ENCODE results near the gene C9orf50. TPM values are rescaled to one million over a fixed set of nuclear protein-coding genes. Genes with fewer than 3 reads are reported as not detected.
"Not testable (repeated sequence)": the region's sequence is repeated elsewhere in the genome, so short reads cannot be mapped to it uniquely, and the experiment has no call there.

Gene C9orf50
- total RNA-seq, 1 experiment from 2014 or later: not detected

- Histone ChIP-seq H3K27ac (ENCODE audit: insufficient read length, low read depth, low read length) (no peak overlapping the region), H2BK12ac (ENCODE audit: insufficient read length, low read depth, low read length) (no peak overlapping the region), H3K4me1 (ENCODE audit: insufficient read depth, low read length) (peaks cover 9% of the 10 kb centered on the region; the same call in 1 of the 2 replicates), H3K56ac (ENCODE audit: insufficient read length, low read depth, low read length) (no peak overlapping the region), H3K9me3 (ENCODE audit: control insufficient read depth, low read depth, low read length) (no peaks in the 10 kb centered on the region), H2BK20ac (ENCODE audit: low read depth, low read length, poor library complexity, severe bottlenecking) (no peak overlapping the region), H3K23ac (ENCODE audit: insufficient read length, low read depth, low read length) (no peak overlapping the region), H2AFZ (ENCODE audit: low read length) (no peak overlapping the region), H2AK5ac (ENCODE audit: insufficient read length, low read length) (no peak overlapping the region), H3K18ac (ENCODE audit: insufficient read length, low read depth, low read length) (no peak overlapping the region), H3K14ac (ENCODE audit: insufficient read depth, low read length) (no peak overlapping the region), H3K27me3 (ENCODE audit: insufficient read depth, low read length) (peaks cover 4% of the 10 kb centered on the region; the same call in 1 of the 2 replicates), H2BK15ac (ENCODE audit: low read depth, low read length) (no peak overlapping the region), H3K23me2 (ENCODE audit: insufficient read length, low read depth, low read length, poor library complexity, severe bottlenecking) (peaks cover 12% of the 10 kb centered on the region), H3K9ac (ENCODE audit: extremely low read depth, insufficient read length, low read length) (no peak overlapping the region), H4K20me1 (ENCODE audit: control insufficient read depth, insufficient read depth, insufficient read length) (no peaks in the 10 kb centered on the region), H2BK120ac (ENCODE audit: low read depth, low read length, poor library complexity, severe bottlenecking) (no peak overlapping the region), H4K8ac (replicated peaks; ENCODE audit: insufficient read length, low read depth, low read length) (no peak overlapping the region), H4K91ac (ENCODE audit: insufficient read length, low read depth, low read length) (no peak overlapping the region), H3K79me1 (ENCODE audit: insufficient read depth, low read depth, low read length, poor library complexity, severe bottlenecking) (no peaks in the 10 kb centered on the region), H3T11ph (ENCODE audit: low read length) (no peak overlapping the region), H4K5ac (ENCODE audit: insufficient read length, low read depth, low read length) (no peak overlapping the region), H3K4me2 (ENCODE audit: insufficient read depth, insufficient read length, low read length) (no peak overlapping the region), H3K4ac (ENCODE audit: low read depth, low read length) (no peak overlapping the region), H3K79me2 (ENCODE audit: insufficient read depth, low read length) (no peaks in the 10 kb centered on the region), H2BK5ac (ENCODE audit: insufficient read length, low read length) (no peak overlapping the region)
- H3K27ac Mint-ChIP-seq: no peak overlapping the region
- H3K9me3 Mint-ChIP-seq: peaks cover 0 to 2% of the 10 kb centered on the region in 2 experiments; a peak in 1 of 5 replicates
- peaks cover 45 to 55% of the 10 kb centered on the region in 2 experiments for H3K4me1 Mint-ChIP-seq
- no CpG with 5 or more reads among the region's 7 CpGs for WGBS (ENCODE audit: extremely low coverage, insufficient read length, low lambda C conversion rate)
- TF ChIP-seq CTCF (conservative IDR thresholded peaks at IDR 0.05): no peak
- no peaks in the 10 kb centered on the region; a peak in 1 of 7 replicates for H3K36me3 Mint-ChIP-seq (ENCODE audit: insufficient read depth in 1 of 3, low read depth in 3 of 3)
- no peak overlapping the region for H3K4me3 Mint-ChIP-seq
- peaks cover 69% of the 10 kb centered on the region for H3K27me3 Mint-ChIP-seq (ENCODE audit: low read depth)
- DNase-seq: no peak
Measured at GRCh38 chr9:129594632-129595031, 26.3 kb downstream of the C9orf50 start.

- H4K5ac ChIP-seq (ENCODE audit: insufficient read length, low read depth, low read length); H3K18ac ChIP-seq (ENCODE audit: insufficient read length, low read depth, low read length); H3K4me2 ChIP-seq (ENCODE audit: insufficient read depth, insufficient read length, low read length); H3K14ac ChIP-seq (ENCODE audit: insufficient read depth, low read length); DNase-seq; H3K4ac ChIP-seq (ENCODE audit: low read depth, low read length); H3K79me2 ChIP-seq (ENCODE audit: insufficient read depth, low read length); H2AK5ac ChIP-seq (ENCODE audit: insufficient read length, low read length); H4K20me1 ChIP-seq (ENCODE audit: control insufficient read depth, insufficient read depth, insufficient read length); H3K9me3 ChIP-seq (ENCODE audit: control insufficient read depth, low read depth, low read length); H3K4me1 ChIP-seq (ENCODE audit: insufficient read depth, low read length); H2BK15ac ChIP-seq (ENCODE audit: low read depth, low read length); H3K23ac ChIP-seq (ENCODE audit: insufficient read length, low read depth, low read length); H3K36me3 Mint-ChIP-seq (ENCODE audit: insufficient read depth in 1 of 3, low read depth in 3 of 3); H3K4me3 Mint-ChIP-seq; H2BK20ac ChIP-seq (ENCODE audit: low read depth, low read length, poor library complexity, severe bottlenecking); H3K27me3 ChIP-seq (ENCODE audit: insufficient read depth, low read length); H4K8ac ChIP-seq (replicated peaks; ENCODE audit: insufficient read length, low read depth, low read length); H2BK120ac ChIP-seq (ENCODE audit: low read depth, low read length, poor library complexity, severe bottlenecking); H3K27ac ChIP-seq (ENCODE audit: insufficient read length, low read depth, low read length); H4K91ac ChIP-seq (ENCODE audit: insufficient read length, low read depth, low read length); H3K79me1 ChIP-seq (ENCODE audit: insufficient read depth, low read depth, low read length, poor library complexity, severe bottlenecking); H3K23me2 ChIP-seq (ENCODE audit: insufficient read length, low read depth, low read length, poor library complexity, severe bottlenecking); H3K27ac Mint-ChIP-seq; H2BK12ac ChIP-seq (ENCODE audit: insufficient read length, low read depth, low read length); H3K9me3 Mint-ChIP-seq; H3K9ac ChIP-seq (ENCODE audit: extremely low read depth, insufficient read length, low read length); H2BK5ac ChIP-seq (ENCODE audit: insufficient read length, low read length); H2AFZ ChIP-seq (ENCODE audit: low read length); H3T11ph ChIP-seq (ENCODE audit: low read length); H3K56ac ChIP-seq (ENCODE audit: insufficient read length, low read depth, low read length): not testable (repeated sequence)
- no CpG with 5 or more reads among the region's 10 CpGs for WGBS (ENCODE audit: extremely low coverage, insufficient read length, low lambda C conversion rate)
- H3K4me1 Mint-ChIP-seq: peaks cover 42 to 57% of the 10 kb centered on the region in 2 experiments
- H3K27me3 Mint-ChIP-seq (ENCODE audit: low read depth): peaks cover 69% of the 10 kb centered on the region
Measured at GRCh38 chr9:129592790-129593189, 28.1 kb downstream of the C9orf50 start.

Measured in H9 (cell line).